ENCODE measurements around the gene MGAM2.
"Not testable (repeated sequence)": the region's sequence is repeated elsewhere in the genome, so short reads cannot be mapped to it uniquely, and the experiment has no call there.

MGAM2 gene

GRCh38 chr7:142094861-142095260, 16.7 kb upstream of the MGAM2 start:
- Histone ChIP-seq H3K4me3 (ENCODE audit: low read depth, low read length, poor library complexity, severe bottlenecking) (no peak overlapping the region), H4K20me1 (ENCODE audit: insufficient read depth, low read length) (no peaks in the 10 kb centered on the region), H3K9ac (ENCODE audit: low read length) (no peak overlapping the region), H3K27me3 (ENCODE audit: insufficient read depth, low read length) (no peaks in the 10 kb centered on the region), H3K4me1 (ENCODE audit: insufficient read depth, low read length, severe bottlenecking) (no peaks in the 10 kb centered on the region), H3K27ac (ENCODE audit: low read depth, low read length, poor library complexity, severe bottlenecking) (no peak overlapping the region), H3K79me2 (ENCODE audit: insufficient read depth, low read length) (no peaks in the 10 kb centered on the region), H2AFZ (ENCODE audit: low read length) (no peak overlapping the region), H3K36me3 (ENCODE audit: insufficient read depth, low read length) (no peaks in the 10 kb centered on the region), H3K9me2 (ENCODE audit: low read depth, low read length) (no peaks in the 10 kb centered on the region), H3K4me2 (ENCODE audit: low read length) (no peak overlapping the region), H3F3A (ENCODE audit: insufficient read depth, low read length) (no peaks in the 10 kb centered on the region), H3K9me3 (ENCODE audit: low read length) (no peaks in the 10 kb centered on the region)
- no peak for TF ChIP-seq EZH2 (IDR thresholded peaks at IDR 0.05; ENCODE audit: borderline replicate concordance, low read length)

- Histone ChIP-seq H3F3A (ENCODE audit: insufficient read depth, low read length) (no peaks in the 10 kb centered on the region), H3K4me3 (ENCODE audit: low read depth, low read length, poor library complexity, severe bottlenecking) (no peak overlapping the region), H3K9me3 (ENCODE audit: low read length) (no peaks in the 10 kb centered on the region), H3K36me3 (ENCODE audit: insufficient read depth, low read length) (no peaks in the 10 kb centered on the region), H3K4me2 (ENCODE audit: low read length) (no peak overlapping the region), H3K79me2 (ENCODE audit: insufficient read depth, low read length) (no peaks in the 10 kb centered on the region), H3K27me3 (ENCODE audit: insufficient read depth, low read length) (no peaks in the 10 kb centered on the region), H3K9ac (ENCODE audit: low read length) (no peak overlapping the region), H3K27ac (ENCODE audit: low read depth, low read length, poor library complexity, severe bottlenecking) (no peak overlapping the region), H4K20me1 (ENCODE audit: insufficient read depth, low read length) (no peaks in the 10 kb centered on the region), H3K4me1 (ENCODE audit: insufficient read depth, low read length, severe bottlenecking) (no peaks in the 10 kb centered on the region), H2AFZ (ENCODE audit: low read length) (no peak overlapping the region), H3K9me2 (ENCODE audit: low read depth, low read length) (no peaks in the 10 kb centered on the region)
- TF ChIP-seq EZH2 (IDR thresholded peaks at IDR 0.05; ENCODE audit: borderline replicate concordance, low read length) (no peak), CTCF (IDR thresholded peaks at IDR 0.05; ENCODE audit: low read length) (no peak)
These were observed 13.9 kb upstream of the MGAM2 start for GRCh38 chr7:142097571-142097970.

DNA sequence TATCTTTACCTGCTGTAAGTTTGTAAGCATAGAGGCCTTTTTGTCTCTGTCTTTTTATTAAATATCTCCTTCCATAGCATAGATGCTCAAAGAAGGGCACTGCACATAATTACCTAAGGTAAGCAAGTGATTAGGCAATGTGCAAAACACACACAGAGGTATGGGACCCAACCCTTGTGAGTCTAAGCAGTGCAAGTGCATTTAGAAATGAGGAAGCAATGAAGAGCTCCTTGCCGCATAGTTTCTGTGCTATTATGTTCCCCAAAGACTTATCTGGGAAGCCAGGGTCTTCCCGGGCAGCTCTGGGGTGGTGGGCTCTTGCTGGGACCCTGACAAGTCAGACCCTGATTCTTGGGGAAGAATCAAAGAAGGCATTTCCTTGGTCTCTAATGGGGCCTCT, 13.5 kb upstream of the MGAM2 start:
- H3K9me2 ChIP-seq (ENCODE audit: low read depth, low read length), result no peaks in the 10 kb centered on the region
- H3F3A ChIP-seq (ENCODE audit: insufficient read depth, low read length), result no peaks in the 10 kb centered on the region
- no peaks in the 10 kb centered on the region for H3K27me3 ChIP-seq (ENCODE audit: insufficient read depth, low read length)
- H3K79me2 ChIP-seq (ENCODE audit: insufficient read depth, low read length), result no peaks in the 10 kb centered on the region
- H3K4me2 ChIP-seq (ENCODE audit: low read length), result no peak overlapping the region
- TF ChIP-seq EZH2 (IDR thresholded peaks at IDR 0.05; ENCODE audit: borderline replicate concordance, low read length) (no peak), CTCF (IDR thresholded peaks at IDR 0.05; ENCODE audit: low read length) (no peak)
- H4K20me1 ChIP-seq (ENCODE audit: insufficient read depth, low read length), result no peaks in the 10 kb centered on the region
- no peak overlapping the region for H2AFZ ChIP-seq (ENCODE audit: low read length)
- no peak overlapping the region for H3K9ac ChIP-seq (ENCODE audit: low read length)
- H3K36me3 ChIP-seq (ENCODE audit: insufficient read depth, low read length), result no peaks in the 10 kb centered on the region
- no peak overlapping the region for H3K27ac ChIP-seq (ENCODE audit: low read depth, low read length, poor library complexity, severe bottlenecking)
- no peaks in the 10 kb centered on the region for H3K9me3 ChIP-seq (ENCODE audit: low read length)
- no peak overlapping the region for H3K4me3 ChIP-seq (ENCODE audit: low read depth, low read length, poor library complexity, severe bottlenecking)
- no peaks in the 10 kb centered on the region for H3K4me1 ChIP-seq (ENCODE audit: insufficient read depth, low read length, severe bottlenecking)

GRCh38 chr7:142099347-142099746, 12.2 kb upstream of the MGAM2 start:
- H3F3A ChIP-seq (ENCODE audit: insufficient read depth, low read length); H3K4me1 ChIP-seq (ENCODE audit: insufficient read depth, low read length, severe bottlenecking); H3K27ac ChIP-seq (ENCODE audit: low read depth, low read length, poor library complexity, severe bottlenecking); H3K4me2 ChIP-seq (ENCODE audit: low read length); H4K20me1 ChIP-seq (ENCODE audit: insufficient read depth, low read length); H3K9me2 ChIP-seq (ENCODE audit: low read depth, low read length); H3K9me3 ChIP-seq (ENCODE audit: low read length); H3K4me3 ChIP-seq (ENCODE audit: low read depth, low read length, poor library complexity, severe bottlenecking); H3K36me3 ChIP-seq (ENCODE audit: insufficient read depth, low read length); H3K79me2 ChIP-seq (ENCODE audit: insufficient read depth, low read length); H3K27me3 ChIP-seq (ENCODE audit: insufficient read depth, low read length); H2AFZ ChIP-seq (ENCODE audit: low read length); H3K9ac ChIP-seq (ENCODE audit: low read length): not testable (repeated sequence)

Measured in OCI-LY1 (cell line).